GM21447 (cell line): Measurements from ENCODE around the gene CRYZL1.
A peak's percentile ranks its signal among the peaks of the same experiment; 100 is the strongest.

Source experiments
- ATAC-seq: cut with Tn5 transposase; IDR thresholded peaks from one replicate; pipeline ENCODE4 v1.9.1; 2021; ENCODE audit not compliant: unreplicated experiment

The CRYZL1 gene

GRCh38 chr21:33662046-33662445, 20.5 kb upstream of the CRYZL1 start:
- ATAC-seq: no peak

GRCh38 chr21:33661146-33661545, 19.6 kb upstream of the CRYZL1 start:
- ATAC-seq: no peak

- ATAC-seq: no peak
Measured at GRCh38 chr21:33660406-33660805, 18.9 kb upstream of the CRYZL1 start.

- no peak for ATAC-seq
Measured at GRCh38 chr21:33659568-33659949, 18.0 kb upstream of the CRYZL1 start.

- ATAC-seq: no peak
Measured at GRCh38 chr21:33658919-33659567, 17.5 kb upstream of the CRYZL1 start.

GRCh38 chr21:33657124-33657820, 15.7 kb upstream of the CRYZL1 start:
- ATAC-seq: no peak

- ATAC-seq: no peak
Measured at GRCh38 chr21:33655588-33656221, 14.2 kb upstream of the CRYZL1 start.

GRCh38 chr21:33654412-33654811, 12.9 kb upstream of the CRYZL1 start:
- no peak for ATAC-seq

GRCh38 chr21:33651965-33652680, 10.6 kb upstream of the CRYZL1 start:
- no peak for ATAC-seq

GRCh38 chr21:33650929-33651509, 9.5 kb upstream of the CRYZL1 start:
- ATAC-seq: no peak

GRCh38 chr21:33650230-33650629, 8.7 kb upstream of the CRYZL1 start:
- no peak for ATAC-seq

GRCh38 chr21:33648555-33648954, 7.0 kb upstream of the CRYZL1 start:
- ATAC-seq: no peak

- ATAC-seq: no peak
Measured at GRCh38 chr21:33647587-33647986, 6.0 kb upstream of the CRYZL1 start.

GRCh38 chr21:33645730-33646129, 4.2 kb upstream of the CRYZL1 start:
- no peak for ATAC-seq

- no peak for ATAC-seq
Measured at GRCh38 chr21:33644383-33645074, 3.0 kb upstream of the CRYZL1 start.

- ATAC-seq: no peak
Measured at GRCh38 chr21:33643658-33644311, 2.2 kb upstream of the CRYZL1 start.

GRCh38 chr21:33642896-33643657, 1.5 kb upstream of the CRYZL1 start:
- ATAC-seq: no peak

GRCh38 chr21:33642027-33642895, 720 bp upstream of the CRYZL1 start, which contains the start of gene ITSN1:
ITSN1 (plus strand) TSS chr21:33642501; CDS start chr21:33718829, 76,328 bp downstream.
- peak; percentile 84 for ATAC-seq
